B cell (primary cell): ENCODE results near the gene MAD1L1. TPM values are rescaled to one million over a fixed set of nuclear protein-coding genes. Genes with fewer than 3 reads are reported as not detected.

Experiments used
- ATAC-seq: fragments of 200-7000 bp; cut with Tn5 transposase; one replicate; pipeline ENCODE4 v1.10.0; 2021; ENCODE audit warnings: low read depth, mild to moderate bottlenecking, moderate number of reproducible peaks, moderate library complexity
- CTCF ChIA-PET: fragments of 350-600 bp; sonication (Branson Sonifier 250); formaldehyde crosslinking; loops from one replicate; lab custom pipeline; 2021; ENCODE audit warnings: antibody characterized with exemption, inconsistent platforms; lab: Charles Lee
- POLR2A ChIA-PET: fragments of 350-600 bp; sonication (Branson Sonifier 250); formaldehyde crosslinking; loops from one replicate; lab custom pipeline; 2021; ENCODE audit warnings: antibody characterized with exemption; lab: Charles Lee
- DNase-seq: peaks from one replicate; pipeline ENCODE4 v3.0.0; 2013
- H2AFZ ChIP-seq: 2 replicates; pipeline ENCODE4 v1.6.1; 2012; ENCODE audit warnings: mild to moderate bottlenecking, low read depth, low read length; ENCODE audit not compliant: insufficient read depth, poor library complexity, severe bottlenecking
- H3K27ac ChIP-seq, 2 donors: 1 replicate in 1 of 2; 2 replicates in 1 of 2; pipeline ENCODE4 v1.5.1; 2012 to 2013; ENCODE audit warnings: low read length in 2 of 2, mild to moderate bottlenecking in 2 of 2, moderate library complexity in 1 of 2
- H3K27me3 ChIP-seq, 4 experiments: fragments of 200-600 bp in 1 of 4; sonication (generic) in 1 of 4; replicated peaks in 1 of 4; 1 replicate in 2 of 4; 2 replicates in 2 of 4; pipeline versions ENCODE4 v1.6.1 to v1.7.0; 2013 to 2016; ENCODE audit warnings: low read length in 3 of 4, mild to moderate bottlenecking in 2 of 4, mixed read lengths in 1 of 4, moderate library complexity in 1 of 4; ENCODE audit not compliant: insufficient read depth in 4 of 4, control insufficient read depth in 3 of 4; ENCODE audit errors: control extremely low read depth in 1 of 4
- H3K36me3 ChIP-seq, 2 experiments: replicated peaks in 1 of 2; 1 replicate in 1 of 2; 2 replicates in 1 of 2; pipeline versions ENCODE4 v1.6.1 to v1.7.1; 2013; ENCODE audit warnings: low read length in 1 of 2; ENCODE audit not compliant: insufficient read depth in 2 of 2, control insufficient read depth in 1 of 2; ENCODE audit errors: control extremely low read depth in 1 of 2, extremely low read depth in 1 of 2
- H3K4me1 ChIP-seq, 2 donors: fragments of 200-600 bp in 1 of 2; sonication (generic) in 1 of 2; 1 replicate in 1 of 2; 2 replicates in 1 of 2; pipeline versions ENCODE4 v1.5.1 to v1.6.1; 2013 to 2017; ENCODE audit warnings: low read length in 2 of 2; ENCODE audit not compliant: control insufficient read depth in 2 of 2, insufficient read depth in 2 of 2
- H3K4me2 ChIP-seq: replicated peaks from 2 replicates; pipeline ENCODE3; 2012; ENCODE audit warnings: mild to moderate bottlenecking, low read depth, low read length; ENCODE audit not compliant: poor library complexity, severe bottlenecking
- H3K4me3 ChIP-seq, 5 experiments: fragments of 200-600 bp in 1 of 5; sonication (generic) in 1 of 5; 1 replicate in 3 of 5; 2 replicates in 2 of 5; pipeline versions ENCODE4 v1.5.1 to v1.7.0; 2011 to 2016; ENCODE audit warnings: low read length in 4 of 5, mild to moderate bottlenecking in 4 of 5, low read depth in 2 of 5, control low read depth in 1 of 5, moderate library complexity in 1 of 5; ENCODE audit not compliant: insufficient read depth in 1 of 5; ENCODE audit errors: control extremely low read depth in 1 of 5, extremely low read depth in 1 of 5
- H3K79me2 ChIP-seq: fragments of 200-600 bp; sonication (generic); one replicate; pipeline ENCODE4 v1.6.0; 2016; ENCODE audit warnings: low read length; ENCODE audit not compliant: control insufficient read depth, insufficient read depth
- H3K9ac ChIP-seq: fragments of 200-600 bp; sonication (generic); 2 replicates; pipeline ENCODE4 v1.6.1; 2017; ENCODE audit warnings: mild to moderate bottlenecking, low read length, moderate library complexity
- H3K9me3 ChIP-seq, 3 donors: one replicate each; pipeline versions ENCODE4 v1.6.1 to v1.7.1; 2013; ENCODE audit warnings: low read length in 2 of 3; ENCODE audit not compliant: control insufficient read depth in 2 of 3, insufficient read depth in 1 of 3; ENCODE audit errors: control extremely low read depth in 1 of 3
- H4K20me1 ChIP-seq: 2 replicates; pipeline ENCODE4 v1.6.0; 2012; ENCODE audit warnings: mild to moderate bottlenecking, low read length; ENCODE audit not compliant: insufficient read depth, control insufficient read depth, poor library complexity, severe bottlenecking
- H3K27ac Mint-ChIP-seq: one replicate; pipeline ENCODE4 v1.8.0; 2021; ENCODE audit warnings: mixed read lengths
- H3K27me3 Mint-ChIP-seq: one replicate; pipeline ENCODE4 v1.8.0; 2021; ENCODE audit warnings: mixed read lengths
- H3K4me1 Mint-ChIP-seq: one replicate; pipeline ENCODE4 v1.8.0; 2021; ENCODE audit warnings: mixed read lengths
- H3K4me3 Mint-ChIP-seq: one replicate; pipeline ENCODE4 v1.8.0; 2021; ENCODE audit warnings: mixed read lengths
- H3K9me3 Mint-ChIP-seq: one replicate; pipeline ENCODE4 v1.8.0; 2022; ENCODE audit warnings: mixed read lengths; ENCODE audit not compliant: insufficient read depth
- CTCF ChIP-seq: fragments of 200-600 bp; IDR thresholded peaks from one replicate; pipeline ENCODE4 v1.8.0; 2022; ENCODE audit warnings: antibody characterized with exemption, mild to moderate bottlenecking
- EZH2 ChIP-seq: IDR thresholded peaks from 2 replicates; pipeline ENCODE4 v1.6.1; 2012; ENCODE audit warnings: borderline replicate concordance, low read depth, mild to moderate bottlenecking, moderate library complexity, low read length; ENCODE audit not compliant: insufficient read depth, poor library complexity, severe bottlenecking
- WGBS: methylation state at CpG from one replicate; pipeline ENCODE4 v1.1.5; 2013; ENCODE audit warnings: missing lambda C conversion rate; ENCODE audit not compliant: insufficient coverage; 5-methylcytosine and 5-hydroxymethylcytosine counted together
- intact Hi-C: fragments of 100-400 bp; cut with micrococcal nuclease; formaldehyde crosslinking; loops from one replicate; pipeline ENCODE4 v1.10.0; 2022
- polyA plus RNA-seq: library from polyadenylated mRNA; depleted of rRNA; stranded (reverse); fragments of >200 nt; gene quantifications from 2 replicates; pipeline ENCODE4 v1.2.3, GENCODE V29; 2012
- total RNA-seq, 2 donors: library from RNA; stranded (reverse); fragments of 120-200 nt in 1 of 2; gene quantifications; 1 replicate in 1 of 2; 2 replicates in 1 of 2; pipeline versions ENCODE4 v1.2.3 to v1.2.4, GENCODE V29; 2013 to 2022

The MAD1L1 gene
- total and polyA plus RNA-seq, 2 donors (not counting 1 experiment from before 2014, with no cell fraction given) = 86.7 to 110 TPM

GRCh38 chr7:1961701-1962276, 271.0 kb downstream of the MAD1L1 start:
- H3K36me3 ChIP-seq = peaks cover 0 to 18% of the 10 kb centered on the region in 2 experiments
- ChIA-PET CTCF (no interaction called here), POLR2A (no interaction called here)
- no peak overlapping the region for H3K9ac ChIP-seq
- no peaks in the 10 kb centered on the region for H3K27me3 Mint-ChIP-seq
- no peak for DNase-seq
- no peaks in the 10 kb centered on the region for H3K27me3 ChIP-seq
- H3K9me3 Mint-ChIP-seq = peaks cover 7% of the 10 kb centered on the region
- H3K4me1 ChIP-seq = no peaks in the 10 kb centered on the region
- H2AFZ ChIP-seq = no peak overlapping the region
- no peak overlapping the region for H3K4me3 Mint-ChIP-seq
- no peak overlapping the region for H3K27ac ChIP-seq
- H3K9me3 ChIP-seq = peaks cover 0 to 5% (median 5%) of the 10 kb centered on the region in 3 donors
- no peaks in the 10 kb centered on the region for H3K4me1 Mint-ChIP-seq
- intact Hi-C loops = no loop called here
- peaks cover 24% of the 10 kb centered on the region for H3K79me2 ChIP-seq
- TF ChIP-seq CTCF = no peak
- TF ChIP-seq EZH2 = no peak
- peak overlapping the region; percentile 23 for H3K27ac Mint-ChIP-seq
- H3K4me3 ChIP-seq = no peak overlapping the region
- H4K20me1 ChIP-seq = no peaks in the 10 kb centered on the region
- WGBS = 30% methylated on average over 2 of the region's 15 CpGs
- no peak for ATAC-seq
- H3K4me2 ChIP-seq = no peak overlapping the region

GRCh38 chr7:1959305-1959704, 273.4 kb downstream of the MAD1L1 start:
- TF ChIP-seq CTCF = no peak
- no peak for TF ChIP-seq EZH2
- H3K4me3 Mint-ChIP-seq = no peak overlapping the region
- Histone ChIP-seq H3K36me3 (peaks cover 0 to 16% of the 10 kb centered on the region in 2 experiments), H3K27me3 (no peaks in the 10 kb centered on the region), H4K20me1 (no peaks in the 10 kb centered on the region), H2AFZ (no peak overlapping the region), H3K9ac (no peak overlapping the region), H3K9me3 (peaks cover 0 to 5% (median 5%) of the 10 kb centered on the region in 3 donors), H3K4me1 (no peaks in the 10 kb centered on the region), H3K79me2 (peaks cover 21% of the 10 kb centered on the region), H3K4me3 (no peak overlapping the region), H3K27ac (no peak overlapping the region), H3K4me2 (no peak overlapping the region)
- H3K27ac Mint-ChIP-seq = no peak overlapping the region
- peaks cover 7% of the 10 kb centered on the region for H3K9me3 Mint-ChIP-seq
- intact Hi-C loops = no loop called here
- CTCF ChIA-PET = no interaction called here
- WGBS = 97% methylated on average over 9 of the region's 13 CpGs
- H3K4me1 Mint-ChIP-seq = no peaks in the 10 kb centered on the region
- no peak for DNase-seq
- POLR2A ChIA-PET = no interaction called here
- no peak for ATAC-seq
- no peaks in the 10 kb centered on the region for H3K27me3 Mint-ChIP-seq
